ENCODE measurements around the gene CPE.

Gene CPE

DNA sequence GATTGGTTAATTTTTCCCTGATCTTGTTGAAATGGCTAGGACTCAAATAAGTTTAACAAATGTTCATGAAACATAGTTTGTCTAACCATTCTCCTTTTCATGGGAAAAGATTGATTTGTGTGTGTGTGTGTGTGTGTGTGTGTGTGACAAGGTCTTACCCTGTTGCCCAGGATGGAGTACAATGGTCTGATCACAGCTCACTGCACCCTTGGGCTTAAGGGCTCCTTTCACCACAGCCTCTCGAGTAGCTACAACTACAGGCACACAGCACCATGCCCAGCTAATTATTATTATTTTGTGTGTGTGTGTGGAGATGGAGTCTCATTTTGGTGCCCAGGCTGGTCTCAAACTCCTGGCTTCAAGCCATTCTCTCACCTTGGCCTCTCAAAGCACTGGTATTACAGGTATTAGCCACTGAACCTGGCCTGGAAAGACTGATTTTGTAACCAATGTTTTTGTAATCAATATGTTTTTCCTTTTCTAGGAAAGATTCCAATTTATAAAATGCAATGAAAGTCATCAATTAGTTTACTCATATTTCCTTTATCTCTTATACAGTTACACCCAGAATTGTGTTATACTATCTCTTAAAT is 139.3 kb downstream of the CPE start:
- POLR2A ChIA-PET: no interaction called here
- DNase-seq (ENCODE audit: extremely low spot score): no peak
- no peak for TF ChIP-seq CTCF (IDR thresholded peaks at IDR 0.05; ENCODE audit: control extremely low read depth, extremely low read depth, low read depth, missing control alignments)
- CTCF ChIA-PET: interaction anchor here (0.9 to 1.8 kb wide), 4 partner anchors 10 to 25 kb away, joined by 3 to 7 read pairs (median 4); no protein-coding TSS in a partner anchor

GRCh38 chr4:165518686-165519085 is 139.9 kb downstream of the CPE start:
- TF ChIP-seq CTCF (IDR thresholded peaks at IDR 0.05; ENCODE audit: control extremely low read depth, extremely low read depth, low read depth, missing control alignments): no peak

GRCh38 chr4:165519591-165519990 is 140.8 kb downstream of the CPE start:
- ChIA-PET POLR2A (no interaction called here), CTCF (no interaction called here)
- TF ChIP-seq CTCF (IDR thresholded peaks at IDR 0.05; ENCODE audit: control extremely low read depth, extremely low read depth, low read depth, missing control alignments): no peak

More at GRCh38 chr4:165518686-165519085, 139.9 kb downstream of the CPE start:
- no peak for DNase-seq (ENCODE audit: extremely low spot score)
- ChIA-PET CTCF (interaction anchor here (1.3 to 1.8 kb wide), 2 partner anchors 18 to 25 kb away, joined by 3 to 6 read pairs; no protein-coding TSS in a partner anchor), POLR2A (no interaction called here)

GRCh38 chr4:165520086-165520485 is 141.3 kb downstream of the CPE start:
- ChIA-PET POLR2A (no interaction called here), CTCF (interaction anchor here (1.7 kb wide), 1 partner anchor 22 kb away, joined by 4 read pairs; no protein-coding TSS in a partner anchor)
- no peak for DNase-seq (ENCODE audit: extremely low spot score)
- no peak for TF ChIP-seq CTCF (IDR thresholded peaks at IDR 0.05; ENCODE audit: control extremely low read depth, extremely low read depth, low read depth, missing control alignments)

More at GRCh38 chr4:165519591-165519990, 140.8 kb downstream of the CPE start:
- DNase-seq (ENCODE audit: extremely low spot score): no peak

- ChIA-PET POLR2A (no interaction called here), CTCF (no interaction called here)
- no peak for TF ChIP-seq CTCF (IDR thresholded peaks at IDR 0.05; ENCODE audit: control extremely low read depth, extremely low read depth, low read depth, missing control alignments)
- no peak for DNase-seq (ENCODE audit: extremely low spot score)
These were observed 143.2 kb downstream of the CPE start for GRCh38 chr4:165522050-165522449.

GRCh38 chr4:165524532-165525190 is 145.9 kb downstream of the CPE start:
- CTCF ChIA-PET: interaction anchor here (1.0 to 3.4 kb wide), 3 partner anchors 9 to 19 kb away, joined by 3 to 12 read pairs (median 6); no protein-coding TSS in a partner anchor
- POLR2A ChIA-PET: no interaction called here
- TF ChIP-seq CTCF (IDR thresholded peaks at IDR 0.05; ENCODE audit: control extremely low read depth, extremely low read depth, low read depth, missing control alignments): no peak
- DNase-seq (ENCODE audit: extremely low spot score): no peak
